ENCODE measurements around the gene IL19. TPM values are rescaled to one million over a fixed set of nuclear protein-coding genes. Genes with fewer than 3 reads are reported as not detected.

Gene IL19
- total and polyA plus RNA-seq, 2 donors (not counting 3 experiments of a cell fraction or from before 2014, with no cell fraction given), result not detected

DNA sequence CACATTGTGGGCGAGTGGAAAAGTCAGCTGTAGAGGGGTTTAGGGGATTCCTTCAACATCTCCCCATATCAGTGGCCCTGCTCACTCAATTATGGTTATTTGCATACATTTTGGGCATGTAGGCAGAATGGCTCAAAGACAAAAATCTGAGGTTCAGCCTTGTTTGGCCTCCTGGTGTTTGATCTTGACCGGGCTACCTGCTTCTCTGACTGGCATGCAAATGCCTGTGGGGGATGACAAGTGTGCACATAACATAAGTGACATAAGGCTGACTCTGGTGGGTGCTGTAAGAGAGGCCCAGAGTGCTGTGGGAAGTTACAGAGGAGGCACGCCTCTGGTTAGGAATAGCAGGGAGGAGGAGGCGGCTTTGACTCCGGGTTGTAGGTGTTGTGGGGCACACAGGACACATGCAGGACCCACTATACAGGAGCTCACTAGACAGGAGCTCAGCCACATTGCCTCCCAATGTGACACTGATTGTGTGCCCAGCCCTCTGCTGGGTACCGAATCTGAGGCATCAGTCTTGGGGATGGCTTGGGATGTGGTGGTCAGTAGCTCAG lies 29.4 kb upstream of the IL19 start:
- Histone ChIP-seq H3K9ac (replicated peaks; ENCODE audit: extremely low read depth, insufficient read depth, low read length) (no peak overlapping the region), H3K4me1 (ENCODE audit: control insufficient read depth, extremely low read depth, insufficient read depth, low read length) (no peaks in the 10 kb centered on the region), H3K4me3 (replicated peaks in 1 of 3; ENCODE audit: insufficient read depth in 1 of 3, low read depth in 1 of 3, low read length in 3 of 3) (no peak overlapping the region), H3K9me3 (replicated peaks; ENCODE audit: control insufficient read depth, insufficient read depth, low read length) (no peaks in the 10 kb centered on the region), H3K27me3 (ENCODE audit: control insufficient read depth in 2 of 2, insufficient read depth in 2 of 2, low read length in 2 of 2) (peaks cover 2 to 7% of the 10 kb centered on the region in 2 experiments), H4K20me1 (replicated peaks; ENCODE audit: control insufficient read depth, extremely low read depth, insufficient read depth, low read length) (no peaks in the 10 kb centered on the region), H3K79me2 (ENCODE audit: control insufficient read depth, insufficient read depth, low read length) (no peaks in the 10 kb centered on the region), H3K9me1 (replicated peaks; ENCODE audit: control insufficient read depth, extremely low read depth, insufficient read depth, low read length) (no peaks in the 10 kb centered on the region), H2AFZ (ENCODE audit: low read depth, low read length) (no peak overlapping the region), H3K4me2 (ENCODE audit: insufficient read depth, low read length) (no peak overlapping the region), H3K27ac (ENCODE audit: insufficient read depth, low read depth, low read length) (no peak overlapping the region), H3K36me3 (ENCODE audit: control insufficient read depth in 2 of 2, extremely low read depth in 1 of 2, insufficient read depth in 2 of 2, low read length in 2 of 2) (no peaks in the 10 kb centered on the region)
- DNase-seq (ENCODE audit: low read depth, low spot score), result no peak
- CTCF ChIA-PET, result interaction anchor here (0.7 to 1.4 kb wide), 3 partner anchors 16 to 171 kb away, joined by 3 to 6 read pairs (median 3); no protein-coding TSS in a partner anchor
- POLR2A ChIA-PET, result no interaction called here
- no peak for FAIRE-seq
- no peak for TF ChIP-seq EZH2 (IDR thresholded peaks at IDR 0.05; ENCODE audit: borderline replicate concordance, low read depth, low read length, severe bottlenecking)
- TF ChIP-seq GATA2 (IDR thresholded peaks at IDR 0.05; ENCODE audit: insufficient read depth, insufficient read length, low read depth, low read length), result no peak
- no peak for TF ChIP-seq JUN (IDR thresholded peaks at IDR 0.05; ENCODE audit: borderline replicate concordance, insufficient read depth, insufficient read length, low read depth)
- TF ChIP-seq, protein P1, sequence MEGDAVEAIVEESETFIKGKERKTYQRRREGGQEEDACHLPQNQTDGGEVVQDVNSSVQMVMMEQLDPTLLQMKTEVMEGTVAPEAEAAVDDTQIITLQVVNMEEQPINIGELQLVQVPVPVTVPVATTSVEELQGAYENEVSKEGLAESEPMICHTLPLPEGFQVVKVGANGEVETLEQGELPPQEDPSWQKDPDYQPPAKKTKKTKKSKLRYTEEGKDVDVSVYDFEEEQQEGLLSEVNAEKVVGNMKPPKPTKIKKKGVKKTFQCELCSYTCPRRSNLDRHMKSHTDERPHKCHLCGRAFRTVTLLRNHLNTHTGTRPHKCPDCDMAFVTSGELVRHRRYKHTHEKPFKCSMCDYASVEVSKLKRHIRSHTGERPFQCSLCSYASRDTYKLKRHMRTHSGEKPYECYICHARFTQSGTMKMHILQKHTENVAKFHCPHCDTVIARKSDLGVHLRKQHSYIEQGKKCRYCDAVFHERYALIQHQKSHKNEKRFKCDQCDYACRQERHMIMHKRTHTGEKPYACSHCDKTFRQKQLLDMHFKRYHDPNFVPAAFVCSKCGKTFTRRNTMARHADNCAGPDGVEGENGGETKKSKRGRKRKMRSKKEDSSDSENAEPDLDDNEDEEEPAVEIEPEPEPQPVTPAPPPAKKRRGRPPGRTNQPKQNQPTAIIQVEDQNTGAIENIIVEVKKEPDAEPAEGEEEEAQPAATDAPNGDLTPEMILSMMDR (IDR thresholded peaks at IDR 0.05; ENCODE audit: extremely low read depth in 1 of 2, insufficient read depth in 1 of 2, low read depth in 1 of 2, low read length in 2 of 2), result no peak
- no peak for TF ChIP-seq MYC (IDR thresholded peaks at IDR 0.05; ENCODE audit: low read depth, low read length)
- TF ChIP-seq, protein P2, sequence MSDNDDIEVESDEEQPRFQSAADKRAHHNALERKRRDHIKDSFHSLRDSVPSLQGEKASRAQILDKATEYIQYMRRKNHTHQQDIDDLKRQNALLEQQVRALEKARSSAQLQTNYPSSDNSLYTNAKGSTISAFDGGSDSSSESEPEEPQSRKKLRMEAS (IDR thresholded peaks at IDR 0.05; ENCODE audit: insufficient read depth, insufficient read length), result no peak
- TF ChIP-seq POLR2A (IDR thresholded peaks at IDR 0.05; ENCODE audit: low read depth, low read length), result no peak
- dilution Hi-C loops (cut with MboI; ENCODE audit: extremely low pct_ligation_motif_present, low sequenced_read_pairs) (no loop called here), intact Hi-C loops (cut with micrococcal nuclease) (no loop called here)
- no TSS peak for BruUV-seq (replicated peaks)

All from endothelial cell of umbilical vein (primary cell).